Activated CD8-positive, alpha-beta memory T cell treated with anti-CD3 and anti-CD28 coated beads for 24 hours (primary cell): Measurements from ENCODE around the gene BRD4.

Experiments used
- DNase-seq: peaks from one replicate; pipeline ENCODE4 v3.0.0-alpha.2; 2020

The BRD4 gene

DNA sequence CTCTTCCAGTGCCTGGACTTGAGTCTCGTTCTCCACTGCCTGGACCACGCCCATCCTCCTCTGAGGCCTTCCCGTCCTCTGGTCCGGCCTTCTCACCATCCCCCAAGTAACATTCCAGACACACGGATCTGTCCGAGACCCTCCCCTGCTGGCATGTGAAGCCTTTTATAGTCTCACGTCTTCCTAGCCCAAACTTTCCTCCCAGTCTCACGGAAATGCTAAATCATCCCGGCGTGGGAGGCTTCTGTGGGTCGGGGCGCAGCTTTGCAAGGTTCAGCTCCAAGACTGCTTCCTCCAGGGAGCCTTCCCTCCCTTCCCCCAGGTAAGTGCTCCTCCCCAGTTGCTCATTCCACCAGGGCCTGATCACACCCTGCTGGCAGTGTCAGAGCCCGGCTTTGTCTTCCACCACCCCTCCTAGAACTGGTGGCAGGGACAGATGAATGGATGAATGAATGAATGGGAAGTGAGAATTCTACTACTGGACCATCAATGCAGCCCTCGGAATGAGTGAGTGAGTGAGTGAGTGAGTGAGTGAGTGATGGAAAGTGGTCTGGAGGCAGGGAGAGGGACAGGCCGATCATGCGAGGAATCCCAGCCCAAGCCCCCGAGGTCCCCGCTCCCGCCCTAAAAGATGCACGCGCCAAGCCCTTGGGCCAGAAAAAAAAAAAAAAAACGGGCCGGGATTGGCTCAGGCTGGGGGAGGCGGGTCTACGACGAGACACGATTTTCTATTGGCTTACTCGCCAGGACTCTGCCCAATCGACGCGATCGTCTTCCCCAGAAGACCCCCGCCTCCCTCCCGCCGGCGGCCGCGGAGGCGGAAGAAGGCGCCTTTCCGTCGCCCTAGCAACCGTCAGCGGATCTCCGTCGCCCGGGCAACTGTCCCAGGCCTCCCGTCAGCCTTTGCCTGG lies 109.3 kb downstream of the BRD4 start:
- DNase-seq = peak; percentile 83

DNA sequence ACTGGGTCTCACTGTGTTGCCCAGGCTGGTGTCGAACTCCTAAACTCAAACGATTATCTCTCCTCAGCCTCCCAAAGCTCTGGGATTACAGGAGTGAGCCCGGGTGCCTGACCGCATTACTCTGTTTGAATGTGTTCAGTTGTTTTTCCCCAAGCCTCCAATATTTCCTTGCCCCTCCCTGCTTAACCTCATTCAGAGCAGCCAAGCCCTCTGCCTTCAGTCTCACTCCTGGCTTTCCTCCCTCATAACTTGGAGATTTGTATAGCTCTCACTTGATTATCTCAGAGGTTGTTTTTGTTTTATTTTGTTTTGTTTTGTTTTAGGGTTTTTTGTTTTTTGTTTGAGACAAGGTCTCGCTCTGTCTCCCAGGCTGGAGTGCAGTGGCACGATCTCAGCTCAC lies 111.5 kb downstream of the BRD4 start:
- no peak for DNase-seq

DNA sequence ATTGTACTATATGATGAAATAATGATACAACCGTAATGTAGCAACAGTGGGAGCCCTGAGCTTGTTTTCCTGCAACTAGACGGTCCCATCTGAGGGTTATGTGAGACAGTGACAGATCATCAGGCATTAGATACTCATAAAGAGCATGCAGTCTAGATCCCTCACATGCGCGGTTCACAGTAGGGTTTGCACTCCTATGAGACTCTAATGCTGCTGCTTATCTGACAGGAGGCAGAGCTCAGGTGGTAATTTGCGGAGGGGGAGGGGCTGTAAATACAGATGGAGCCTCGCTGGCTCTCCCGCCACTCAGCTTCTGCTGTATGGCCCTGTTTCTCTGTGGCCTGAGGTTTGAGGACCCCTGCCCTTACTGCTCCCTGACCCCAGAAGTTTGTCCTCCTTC lies 113.8 kb downstream of the BRD4 start:
- no peak for DNase-seq

DNA sequence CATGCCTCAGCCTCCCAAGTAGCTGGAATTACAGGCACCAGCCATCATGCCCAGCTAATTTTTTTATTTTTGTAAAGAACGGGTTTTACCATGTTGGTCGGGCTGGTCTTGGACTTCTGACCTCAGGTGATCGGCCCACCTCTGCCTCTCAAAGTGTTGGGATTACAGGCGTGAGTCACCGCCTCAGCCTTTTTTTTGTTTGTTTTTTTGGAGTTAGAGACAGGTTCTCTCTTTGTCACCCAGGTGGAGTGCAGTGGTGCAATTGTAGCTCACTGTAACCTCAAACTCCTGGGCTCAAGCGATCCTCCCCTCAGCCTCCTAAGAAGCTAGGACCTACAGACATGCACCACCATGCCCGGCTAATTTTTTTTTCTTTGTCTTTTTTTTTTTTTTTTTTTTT lies 116.0 kb downstream of the BRD4 start:
- DNase-seq = no peak

DNA sequence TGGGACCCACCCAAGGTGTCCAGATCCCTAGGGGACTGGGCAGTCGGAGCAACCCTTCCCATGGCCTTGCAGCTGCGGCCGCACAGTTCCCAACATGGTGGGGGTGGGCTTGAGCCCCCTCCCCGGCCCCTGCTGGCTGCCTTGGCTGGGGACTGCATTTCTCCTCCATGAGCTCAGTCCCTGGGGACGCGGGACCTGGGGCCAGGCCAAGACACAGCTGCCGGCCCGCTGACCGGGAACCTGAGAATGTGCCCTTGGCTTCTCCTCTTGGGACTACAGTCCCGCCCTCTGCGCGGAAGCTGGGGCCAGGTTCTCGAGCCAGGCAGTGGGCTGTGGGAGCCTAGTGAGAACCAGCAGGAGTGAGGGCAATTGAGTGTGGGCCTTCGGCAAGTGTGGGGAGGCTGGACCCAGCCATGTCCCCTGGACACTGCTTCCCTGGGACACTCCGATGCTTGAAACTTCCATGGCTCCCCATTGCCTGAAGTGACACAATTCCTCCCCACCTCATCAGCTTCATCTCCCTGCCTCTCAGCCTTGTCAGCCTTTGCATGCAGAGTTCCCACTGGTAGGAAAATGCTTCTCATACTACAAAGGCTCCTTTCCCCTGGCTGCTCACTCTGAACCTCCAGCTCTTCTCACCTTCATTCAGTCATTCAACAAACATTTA lies 118.5 kb downstream of the BRD4 start:
- DNase-seq = no peak

DNA sequence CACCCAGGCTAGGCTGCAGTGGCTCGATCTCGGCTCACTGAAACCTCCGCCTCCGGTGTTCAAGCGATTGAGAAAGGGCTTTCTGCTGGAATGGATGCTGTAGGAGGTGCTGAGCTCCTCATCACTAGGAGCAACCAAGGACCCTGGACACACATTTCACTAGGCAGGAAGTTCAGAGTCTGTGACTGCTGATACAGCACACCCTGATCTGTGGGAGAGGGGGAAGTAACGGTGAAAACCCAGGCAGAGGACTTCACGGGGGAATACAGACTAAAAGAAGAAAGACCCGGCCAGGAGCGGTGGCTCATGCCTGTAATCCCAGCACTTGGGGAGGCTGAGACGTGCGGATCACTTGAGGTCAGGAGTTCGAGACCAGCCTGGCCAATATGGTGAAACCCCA lies 119.6 kb downstream of the BRD4 start:
- DNase-seq = no peak

DNA sequence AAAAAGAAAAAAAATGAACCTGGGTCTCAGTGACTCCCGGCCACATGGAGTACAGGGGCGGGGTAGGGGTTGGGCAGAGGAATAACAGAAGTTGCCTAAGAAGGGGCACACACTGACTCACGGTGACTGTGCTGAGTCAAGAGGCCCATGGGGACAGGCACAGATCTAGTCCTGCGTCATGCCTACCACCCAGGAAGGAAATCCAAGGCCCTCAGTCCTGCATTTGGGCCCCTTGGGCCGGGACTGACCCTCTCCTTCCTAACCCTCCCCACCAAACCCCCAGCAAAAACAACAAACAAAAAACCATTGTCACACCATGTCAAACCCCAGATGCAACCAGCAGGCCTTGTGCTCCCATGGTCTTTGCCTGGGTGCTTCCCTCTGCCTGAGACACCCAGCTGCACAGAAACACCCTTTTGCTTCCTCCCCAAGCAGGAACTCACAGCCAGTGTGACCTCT lies 122.0 kb downstream of the BRD4 start:
- DNase-seq = no peak

DNA sequence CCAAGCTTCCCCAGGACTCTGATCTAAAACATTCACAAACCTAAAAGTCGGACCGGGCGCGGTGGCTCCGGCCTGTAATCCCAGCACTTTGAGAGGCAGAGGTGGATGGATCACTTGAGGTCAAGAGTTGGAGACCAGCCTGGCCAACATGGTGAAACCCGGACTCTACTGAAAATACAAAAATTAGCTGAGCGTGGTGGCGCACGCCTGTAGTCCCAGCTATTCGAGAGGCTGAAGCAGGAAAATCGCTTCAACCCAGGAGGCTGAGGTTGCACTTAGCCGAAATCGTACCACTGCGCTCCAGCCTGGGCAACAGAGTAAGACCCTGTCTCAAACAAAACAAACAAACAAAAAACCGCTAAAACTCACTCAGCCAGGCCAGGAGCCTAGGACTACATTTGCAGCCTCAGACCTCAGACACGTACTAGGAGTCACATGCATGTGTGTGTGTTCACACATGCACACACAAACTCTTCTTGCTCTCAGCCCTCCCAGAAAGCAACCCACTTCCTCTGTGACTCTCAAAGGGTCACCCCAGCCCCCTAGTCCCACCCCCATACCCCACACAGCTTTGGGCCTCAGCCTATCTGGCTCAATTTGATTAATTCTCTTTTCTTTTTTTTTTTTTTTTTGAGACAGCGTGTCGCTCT lies 130.8 kb downstream of the BRD4 start:
- DNase-seq = no peak

DNA sequence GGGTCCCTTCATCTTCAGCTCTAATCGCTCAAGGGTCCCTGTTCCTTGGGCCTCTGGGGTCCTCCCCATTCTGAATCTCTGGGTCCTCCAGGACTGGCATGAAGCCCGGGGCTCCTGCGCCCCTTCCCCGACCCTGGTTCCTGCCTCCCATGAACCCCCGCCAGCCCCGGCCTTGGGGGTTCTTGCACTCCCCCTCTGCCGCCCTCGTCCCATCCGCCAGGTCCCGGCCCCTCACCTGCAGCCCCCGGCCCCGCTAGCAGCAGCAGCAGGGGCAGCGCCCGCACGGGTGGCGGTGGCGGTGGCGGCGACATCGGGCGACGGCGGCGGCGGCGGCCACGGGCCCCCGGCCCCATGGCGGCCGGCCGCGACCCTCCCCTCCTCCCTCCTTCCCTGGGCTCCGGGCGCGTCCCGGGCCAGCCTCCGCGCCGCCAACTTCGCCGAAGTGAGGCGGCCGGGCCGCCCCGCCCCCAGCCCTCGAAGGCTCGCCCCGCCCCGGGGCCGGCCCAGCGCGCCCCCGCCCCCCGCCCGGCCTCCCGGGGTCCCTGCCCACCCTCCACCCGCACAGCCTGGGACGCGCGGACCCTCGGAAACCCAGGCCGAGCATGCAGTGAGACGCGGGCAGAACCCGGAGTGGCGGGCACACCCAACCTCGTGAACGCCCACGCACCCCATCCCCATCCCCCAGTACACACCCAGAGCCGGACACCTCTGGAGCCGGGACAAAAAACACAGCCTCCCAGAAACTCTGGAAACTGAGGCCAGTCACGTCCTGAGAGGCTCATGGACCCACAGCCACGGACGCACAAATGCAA lies 131.6 kb downstream of the BRD4 start, which contains the start of gene NOTCH3:
NOTCH3 (minus strand) TSS at position 443 of the 812 bp plus-strand sequence; CDS start at position 353, 90 bp downstream.
- DNase-seq = no peak

DNA sequence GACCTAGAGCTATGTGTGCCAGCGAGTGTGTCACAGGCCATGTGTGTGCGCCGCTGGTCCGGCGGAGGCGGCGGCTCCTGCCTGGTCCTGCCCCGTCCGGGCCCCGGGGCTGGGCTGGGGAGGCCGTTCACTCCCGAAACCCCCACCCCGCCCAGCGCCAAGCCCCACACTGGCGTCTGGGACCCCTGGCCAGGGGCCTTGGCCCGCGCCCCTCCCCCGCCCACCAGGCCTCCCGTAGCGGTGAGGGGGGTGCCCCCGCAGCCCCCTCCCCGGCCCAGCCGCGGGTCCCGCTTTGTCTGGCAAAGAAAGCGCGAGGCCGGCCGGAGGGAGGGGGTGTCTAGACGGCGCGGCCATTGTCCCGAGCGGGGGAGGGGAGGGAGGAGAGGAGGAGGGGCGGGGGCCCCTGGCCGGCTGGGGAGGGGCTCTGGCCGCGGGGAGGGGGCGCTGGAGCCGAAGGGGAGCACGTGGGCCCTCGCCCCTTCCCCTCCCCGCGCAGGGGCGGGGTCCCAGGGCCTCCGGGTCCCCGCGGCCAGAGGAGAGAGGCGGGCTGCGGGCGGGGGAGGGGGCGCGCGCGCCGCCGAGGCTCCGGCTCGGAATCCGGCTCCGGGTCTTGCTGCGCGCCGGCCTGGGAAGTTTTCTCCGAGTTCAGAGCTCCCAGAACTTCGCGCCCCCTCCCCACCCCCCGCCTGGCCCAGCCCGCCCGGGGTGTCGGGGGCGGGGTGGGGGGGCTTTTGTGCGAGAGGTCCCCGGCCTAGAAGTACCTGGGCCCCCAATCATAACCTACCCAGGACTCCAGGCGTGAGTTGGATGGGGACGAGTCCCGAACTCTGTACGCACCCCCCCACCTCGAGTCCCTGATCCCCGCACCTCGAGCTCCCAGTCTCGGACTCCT lies 132.4 kb downstream of the BRD4 start:
- DNase-seq = no peak

DNA sequence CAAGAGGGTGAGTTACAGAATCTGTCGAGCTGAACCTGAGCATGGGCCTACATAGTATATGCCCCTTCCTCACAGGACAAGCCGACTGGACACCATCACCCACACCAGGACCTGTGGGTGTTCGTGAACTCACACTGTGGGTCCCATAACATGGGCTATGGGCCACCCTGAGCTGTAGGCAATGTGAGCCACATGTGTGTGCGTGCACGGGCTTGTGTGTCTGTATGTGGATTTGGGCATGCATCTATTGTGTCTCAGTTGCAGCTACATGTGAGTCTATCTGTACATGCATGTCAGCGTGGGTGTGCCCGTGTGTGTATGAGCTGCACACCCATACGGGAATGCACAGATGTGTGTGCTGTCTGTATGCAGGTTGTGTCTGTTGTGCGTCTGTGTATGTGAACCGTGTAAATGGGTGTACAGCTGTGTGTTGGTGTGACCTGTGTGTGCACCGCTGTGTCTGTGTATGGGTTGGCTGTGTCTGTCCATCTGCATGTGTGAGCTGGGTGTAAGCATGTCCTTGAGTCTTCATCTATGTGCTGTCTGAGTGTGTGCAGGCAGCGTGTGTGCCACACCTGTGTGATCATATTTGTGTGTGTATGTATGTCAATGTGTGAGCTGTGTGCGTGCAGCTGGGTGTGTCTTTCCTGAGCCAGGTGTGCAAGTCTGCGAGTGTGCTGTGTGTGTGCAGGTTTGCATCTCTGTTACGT lies 133.2 kb downstream of the BRD4 start:
- DNase-seq = no peak

DNA sequence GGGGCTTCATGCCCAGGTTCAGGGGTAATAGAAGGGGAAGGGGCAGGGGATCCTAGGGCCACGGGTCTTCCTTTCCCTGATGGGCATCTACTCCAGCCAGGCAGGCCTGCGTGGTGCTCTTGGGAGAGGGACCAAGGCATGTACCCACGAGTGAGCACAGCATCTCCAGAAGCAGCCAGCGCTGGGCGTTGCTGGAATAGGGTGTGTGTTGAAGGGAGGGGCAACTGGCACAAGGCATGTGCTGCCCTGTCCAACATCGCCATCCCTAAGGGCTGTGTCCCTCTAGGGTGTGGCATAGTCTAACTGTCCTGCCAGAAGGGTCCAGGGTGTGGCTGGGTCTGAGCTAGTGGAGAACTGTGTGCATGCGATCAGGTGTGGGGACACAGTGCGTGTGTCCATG lies 134.4 kb downstream of the BRD4 start:
- no peak for DNase-seq

DNA sequence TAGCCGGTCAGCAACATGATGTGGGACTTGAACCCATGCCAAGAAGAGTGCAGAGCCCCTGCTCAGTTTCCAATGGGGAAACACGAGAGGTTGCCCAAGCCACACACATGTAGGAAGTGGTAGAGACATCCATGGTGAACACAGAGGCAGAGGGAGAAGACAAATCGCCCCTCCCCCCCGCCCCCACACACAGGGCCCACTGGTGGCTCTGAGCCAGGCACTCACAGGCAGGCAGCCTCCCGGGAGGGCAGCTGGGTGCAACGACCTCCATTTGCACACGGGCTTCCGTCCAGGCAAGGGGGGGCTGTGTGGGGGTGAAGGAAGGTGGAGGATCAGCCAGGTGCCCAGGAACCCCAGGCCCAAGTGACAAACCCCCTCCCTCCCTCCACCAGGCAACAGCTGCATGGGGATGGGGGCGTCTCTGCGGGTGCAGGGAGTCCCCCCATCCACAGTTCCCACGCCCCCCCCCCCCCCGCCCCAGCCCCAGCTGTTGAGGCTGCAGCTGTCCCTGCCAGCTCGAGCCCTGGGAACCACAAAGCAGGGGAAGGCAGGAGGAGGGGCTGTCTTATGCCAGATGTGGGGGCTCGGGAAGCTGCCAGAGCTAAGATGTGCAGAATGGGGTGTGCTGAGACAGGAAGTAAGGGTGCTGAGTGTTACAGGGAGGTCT lies 134.9 kb downstream of the BRD4 start:
- no peak for DNase-seq

DNA sequence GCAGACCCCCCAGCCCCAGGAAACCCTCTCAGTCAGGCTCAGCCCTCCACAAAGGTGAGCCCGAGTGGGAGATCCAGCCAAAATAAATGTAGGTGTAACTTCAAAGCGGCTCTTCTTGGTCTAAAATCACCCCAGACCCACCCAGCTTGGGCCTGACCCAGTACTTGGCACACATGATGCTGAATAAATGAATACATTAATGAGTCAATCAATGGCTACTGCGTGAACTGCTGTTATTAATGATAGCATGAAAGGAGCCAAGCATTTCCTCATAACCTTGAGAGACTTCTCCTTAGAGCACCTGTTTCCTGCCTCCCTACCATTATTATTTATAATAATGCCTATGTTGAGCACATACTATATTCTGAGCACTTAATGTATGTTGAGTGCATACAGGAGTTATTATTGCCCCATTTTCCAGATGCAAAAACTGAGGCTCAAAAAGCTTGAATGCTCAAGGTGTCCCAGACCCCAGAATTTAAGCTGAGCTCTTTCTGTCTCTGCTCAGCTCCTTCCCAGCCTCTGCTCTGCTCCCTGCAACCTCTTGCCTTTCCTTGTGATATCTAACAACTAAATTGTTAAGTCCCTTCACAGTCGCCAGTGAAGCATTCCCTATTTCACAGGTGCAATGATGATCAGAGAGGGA lies 135.9 kb downstream of the BRD4 start:
- DNase-seq = no peak

DNA sequence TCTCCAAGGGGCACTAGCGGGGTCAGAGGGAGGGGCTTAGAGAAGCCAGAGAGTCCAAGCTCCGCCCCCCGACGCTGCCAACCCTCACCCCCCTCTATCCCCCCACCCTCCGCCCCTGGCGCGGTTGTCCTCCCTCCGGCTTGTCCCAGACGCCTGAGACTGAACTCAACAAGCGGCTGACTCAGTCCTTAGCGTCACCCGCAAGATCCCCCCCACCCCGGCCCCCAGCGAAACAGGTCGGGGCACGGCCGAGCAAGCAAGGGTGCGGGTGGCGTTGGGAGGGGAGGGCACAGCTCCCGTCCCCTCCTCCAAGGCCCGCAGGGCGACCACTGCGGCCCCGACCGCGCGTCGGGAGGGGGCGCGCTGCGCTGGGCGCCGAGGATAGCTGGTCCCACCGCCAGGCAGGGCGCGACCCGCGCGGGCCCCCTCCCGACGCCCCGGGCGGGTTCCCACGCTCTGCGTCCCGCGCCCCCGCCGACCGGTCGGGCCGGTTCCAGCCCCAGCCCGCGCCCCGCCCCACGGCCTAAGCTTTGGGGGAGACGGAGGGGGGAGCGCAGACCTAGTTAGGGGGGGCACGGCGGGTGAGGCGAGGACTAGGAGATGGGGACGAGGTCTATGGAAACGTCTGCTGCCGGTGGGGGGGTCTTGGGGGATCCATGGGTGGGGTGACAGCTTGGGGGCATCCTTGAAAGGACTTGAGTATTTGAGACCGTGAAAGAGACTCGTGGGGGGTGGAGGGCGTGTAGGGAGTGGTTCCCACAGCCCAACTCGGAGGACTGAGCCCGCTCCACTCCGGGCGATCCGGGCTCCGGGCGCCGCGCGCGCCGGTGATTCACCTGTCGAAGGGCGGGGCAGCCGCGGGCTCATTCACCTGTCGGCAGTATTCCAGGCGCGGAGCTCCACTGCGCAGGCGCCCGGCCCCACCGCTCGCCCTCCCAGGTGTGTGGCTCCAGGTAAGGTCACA lies 136.7 kb downstream of the BRD4 start:
- no peak for DNase-seq

DNA sequence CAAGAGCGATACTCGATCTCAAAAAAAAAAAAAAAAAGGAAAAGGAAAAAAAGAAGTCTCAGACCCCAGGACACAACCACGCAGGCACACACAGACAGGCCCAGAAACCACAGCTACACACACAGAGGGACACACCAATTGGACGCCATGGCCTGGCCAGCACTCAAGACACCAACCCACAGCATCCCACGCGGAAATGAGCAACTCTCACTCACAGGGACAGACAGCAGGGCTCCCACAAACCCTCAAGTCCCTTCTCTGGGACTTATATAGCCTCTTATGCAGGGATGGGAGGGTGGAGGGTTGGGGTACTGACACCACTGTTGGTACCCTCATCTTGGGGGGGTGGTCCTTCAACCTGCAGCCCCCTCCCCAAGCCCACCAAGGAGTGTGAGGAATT lies 137.4 kb downstream of the BRD4 start:
- no peak for DNase-seq

DNA sequence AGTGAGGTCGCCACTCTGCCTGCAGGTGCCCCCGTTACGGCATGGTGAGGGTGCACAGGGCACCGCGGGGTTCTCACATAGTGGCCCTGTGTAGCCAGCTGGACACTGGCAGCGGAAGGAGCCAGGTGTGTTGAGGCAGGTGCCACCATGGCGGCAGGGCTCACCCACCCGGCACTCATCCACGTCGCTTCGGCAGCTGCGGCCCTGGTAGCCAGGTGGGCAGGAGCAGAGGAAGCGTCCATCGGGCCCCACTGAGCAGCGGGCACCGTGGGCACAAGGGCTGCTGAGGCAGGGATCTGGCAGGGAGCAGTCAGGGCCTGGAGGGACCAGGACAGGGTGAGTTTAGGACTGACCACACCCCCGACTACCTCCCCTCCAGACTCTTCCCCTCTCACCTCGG lies 140.4 kb downstream of the BRD4 start:
- DNase-seq = no peak

DNA sequence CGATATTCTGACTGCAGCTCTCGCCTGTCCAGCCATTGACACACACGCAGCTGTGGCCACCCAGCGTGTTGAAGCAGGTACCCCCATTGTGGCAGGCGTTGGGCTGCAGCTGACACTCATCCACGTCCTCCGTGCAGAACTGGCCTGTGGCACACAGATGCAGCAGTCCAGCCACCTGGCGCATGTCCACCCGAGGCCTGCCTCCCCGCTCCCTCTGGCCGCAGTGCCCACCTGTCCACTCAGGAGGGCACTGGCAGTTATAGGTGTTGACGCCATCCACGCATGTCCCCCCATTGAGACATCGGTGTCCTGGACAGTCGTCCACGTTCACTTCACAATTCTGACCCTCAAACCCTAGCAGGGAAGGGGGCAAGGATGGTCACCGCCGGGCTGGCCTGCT lies 140.8 kb downstream of the BRD4 start:
- DNase-seq = no peak

DNA sequence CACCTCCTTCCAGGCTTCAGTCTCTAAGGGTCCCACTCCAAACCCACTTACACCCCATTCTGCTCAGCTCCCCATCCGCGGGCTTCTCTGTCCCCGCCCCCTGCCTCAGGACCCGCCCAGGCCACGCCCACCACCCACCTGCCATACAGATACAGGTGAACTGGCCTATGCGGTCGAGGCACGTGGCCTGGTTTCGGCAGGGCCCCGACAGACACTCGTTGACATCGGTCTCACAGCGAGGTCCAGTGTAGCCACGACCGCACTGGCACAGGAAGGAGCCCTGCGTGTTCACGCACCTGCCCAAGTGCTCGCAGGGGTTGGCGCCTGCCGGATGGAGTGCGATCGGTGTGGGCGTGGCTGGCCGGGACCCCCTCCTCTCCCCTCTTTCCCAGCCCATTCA lies 143.5 kb downstream of the BRD4 start:
- no peak for DNase-seq
